Tibial nerve (tissue), 4 donors: ENCODE results near the gene ADAMTS17.

Experiments
- CTCF ChIP-seq, 5 experiments: fragments of 200-600 bp in 3 of 5; fragments of 450-650 bp in 2 of 5; sonication (generic) in 3 of 5; IDR thresholded peaks; one replicate each; pipeline ENCODE4 v1.5.1; 2016 to 2019; ENCODE audit warnings: antibody characterized with exemption in 5 of 5, mild to moderate bottlenecking in 3 of 5, moderate library complexity in 2 of 5
- EP300 ChIP-seq, 2 donors: sonication (generic); formaldehyde crosslinking; IDR thresholded peaks; one replicate each; pipeline ENCODE4 v1.6.1; 2017; ENCODE audit warnings: antibody characterized with exemption in 2 of 2, mild to moderate bottlenecking in 1 of 2
- POLR2A ChIP-seq, 2 donors: fragments of 450-650 bp; IDR thresholded peaks; one replicate each; pipeline ENCODE4 v1.6.1; 2017; ENCODE audit warnings: antibody characterized with exemption in 2 of 2, mild to moderate bottlenecking in 2 of 2, moderate library complexity in 2 of 2

DNA sequence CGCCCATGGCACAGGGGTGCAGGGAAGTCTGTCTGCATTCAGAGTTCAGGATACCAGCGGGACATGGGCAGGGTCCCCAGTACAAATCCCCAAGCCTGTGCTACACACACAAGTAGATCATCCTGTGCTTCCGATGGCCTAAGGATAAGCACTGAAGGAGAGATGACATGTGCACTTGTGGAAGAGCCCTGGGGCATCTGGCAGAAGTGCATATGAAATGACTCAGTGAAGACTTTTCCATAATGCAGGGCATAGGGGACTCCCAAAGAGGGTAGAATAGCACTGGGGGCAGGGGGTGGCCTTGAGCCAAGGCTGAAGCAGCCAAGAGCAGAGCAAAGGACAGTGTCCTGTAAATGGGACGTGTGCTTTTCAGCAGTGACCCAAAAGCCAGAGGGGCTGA lies 22.9 kb downstream of the ADAMTS17 start:
- TF ChIP-seq CTCF (IDR thresholded peaks at IDR 0.05) (no peak), EP300 (IDR thresholded peaks at IDR 0.05) (no peak), POLR2A (IDR thresholded peaks at IDR 0.05) (no peak)
